GM19193 (cell line): ENCODE data around the gene FOXK1.

Experiments
- POLR2A ChIP-seq: IDR thresholded peaks from 4 replicates; pipeline ENCODE4 v1.6.1; 2011; ENCODE audit not compliant: insufficient read depth, insufficient read length; ENCODE audit errors: extremely low read depth

FOXK1 gene

DNA sequence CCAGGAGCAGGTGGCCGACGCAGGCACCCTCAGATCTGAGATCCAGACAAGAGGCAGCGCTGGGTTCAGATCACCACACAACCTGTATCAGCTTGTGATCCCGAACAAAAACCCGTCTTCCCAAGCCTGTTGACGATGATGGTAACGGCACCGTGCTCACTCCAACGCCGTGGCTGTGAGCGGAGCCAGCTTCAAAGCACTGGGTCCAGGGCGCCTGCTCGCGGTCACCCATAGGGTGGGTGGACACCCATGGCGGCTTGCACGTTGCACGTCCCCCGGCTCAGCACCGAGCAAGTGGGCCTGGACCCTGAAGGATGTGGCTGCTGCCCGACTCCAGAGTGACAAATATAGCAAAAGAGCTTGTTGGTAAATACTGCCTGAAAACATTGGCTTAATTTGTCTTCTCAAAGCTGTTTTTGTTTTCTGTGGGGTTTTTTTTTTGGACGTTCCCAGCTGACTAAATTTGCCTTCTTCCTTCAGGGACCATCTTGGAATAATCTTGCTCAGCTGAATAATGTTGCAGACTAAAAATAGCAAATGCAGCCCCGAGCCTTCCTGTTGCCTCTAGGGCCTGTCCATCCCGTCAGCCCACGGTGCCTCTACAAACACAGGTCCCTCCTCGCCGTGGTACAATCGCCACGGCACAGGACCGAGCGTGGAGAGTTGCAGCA is 41.0 kb downstream of the FOXK1 start:
- no peak for TF ChIP-seq POLR2A

DNA sequence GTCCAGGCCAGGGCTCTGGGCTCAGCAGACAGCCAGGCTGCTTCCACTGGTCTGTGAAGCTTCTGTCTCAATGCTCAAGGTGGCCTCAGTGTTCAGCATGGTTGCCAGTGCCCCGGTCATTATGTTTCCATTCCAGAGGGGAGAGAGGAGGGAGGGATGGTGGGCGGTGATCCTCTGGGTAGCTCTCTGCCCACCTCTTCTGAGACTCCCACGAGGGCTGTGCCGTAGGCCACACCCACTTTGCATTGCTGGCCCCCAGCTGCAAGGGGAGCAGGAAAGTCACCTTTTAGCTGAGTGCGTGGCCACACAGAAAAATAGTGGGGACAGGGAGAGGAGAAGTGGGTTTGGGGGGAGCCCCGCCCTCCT is 42.5 kb downstream of the FOXK1 start:
- no peak for TF ChIP-seq POLR2A

DNA sequence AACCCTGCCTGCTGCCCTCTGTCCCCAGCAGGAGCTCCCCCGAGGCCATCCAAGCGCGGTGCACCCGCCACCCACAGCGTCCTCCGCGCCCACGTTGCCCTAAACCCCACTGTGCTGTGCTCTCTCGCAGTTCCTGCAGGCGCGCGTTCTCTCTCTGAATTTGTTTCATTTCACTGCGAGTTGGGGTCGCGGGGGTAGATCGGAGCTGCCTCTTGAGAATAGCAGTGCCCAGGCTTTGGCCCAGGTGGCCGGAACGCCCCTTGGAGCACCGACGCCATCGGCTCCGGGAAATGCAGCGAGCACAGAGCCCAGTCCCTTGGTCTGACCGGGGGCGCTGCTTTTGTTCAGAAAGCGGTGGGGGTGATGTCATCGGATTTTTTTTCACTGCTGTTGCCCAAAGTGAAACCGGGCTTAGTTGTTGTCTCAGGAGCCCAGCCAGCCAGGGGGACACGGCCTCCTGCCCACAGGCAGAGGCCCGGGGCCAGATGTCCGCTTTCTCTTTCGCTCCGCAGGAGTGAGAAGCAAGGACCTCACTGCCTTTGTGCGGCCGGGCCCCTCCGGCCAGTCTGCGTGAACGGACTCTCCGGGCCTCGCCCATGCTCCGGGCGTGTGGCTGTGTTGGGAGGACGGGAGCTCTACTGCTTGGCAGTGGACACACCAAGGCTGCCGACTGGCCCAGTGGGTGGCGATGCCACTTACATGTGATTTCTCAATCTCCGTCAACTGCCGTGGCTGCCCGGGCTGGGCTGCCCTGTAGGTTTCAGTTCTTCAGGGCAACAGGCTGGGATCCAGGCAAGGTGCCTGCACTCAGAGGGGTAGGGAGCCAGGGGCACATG is 43.1 kb downstream of the FOXK1 start:
- peak; percentile 44 for TF ChIP-seq POLR2A

DNA sequence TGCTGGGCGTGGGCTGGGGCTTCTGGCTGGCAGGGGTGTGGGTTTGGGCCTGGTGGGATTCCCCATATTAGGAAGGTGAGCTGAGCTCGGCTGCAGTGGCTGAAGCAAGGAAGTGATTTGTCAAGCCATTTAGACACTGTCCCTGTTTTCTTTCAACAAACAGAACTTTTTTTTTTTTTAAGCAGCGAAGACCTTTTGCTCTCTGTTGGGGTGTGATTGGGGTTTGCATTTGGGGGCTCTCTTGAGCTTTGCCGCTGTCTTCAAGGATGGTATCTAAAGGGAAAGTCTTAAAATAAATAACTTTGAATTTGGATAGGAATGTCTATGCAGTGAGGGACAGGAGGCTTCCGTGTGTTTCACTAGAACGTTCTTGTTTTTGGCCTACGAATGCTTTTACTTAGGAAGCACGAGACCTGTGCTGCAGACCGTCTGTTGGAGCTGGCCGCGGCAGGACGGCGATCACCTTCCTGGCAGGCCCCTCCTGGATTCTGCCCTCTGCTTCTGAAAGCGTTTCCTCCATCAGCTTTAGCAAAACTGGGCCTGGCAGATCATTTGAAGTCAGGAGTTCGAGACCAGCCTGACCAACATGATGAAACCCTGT is 43.9 kb downstream of the FOXK1 start:
- no peak for TF ChIP-seq POLR2A

DNA sequence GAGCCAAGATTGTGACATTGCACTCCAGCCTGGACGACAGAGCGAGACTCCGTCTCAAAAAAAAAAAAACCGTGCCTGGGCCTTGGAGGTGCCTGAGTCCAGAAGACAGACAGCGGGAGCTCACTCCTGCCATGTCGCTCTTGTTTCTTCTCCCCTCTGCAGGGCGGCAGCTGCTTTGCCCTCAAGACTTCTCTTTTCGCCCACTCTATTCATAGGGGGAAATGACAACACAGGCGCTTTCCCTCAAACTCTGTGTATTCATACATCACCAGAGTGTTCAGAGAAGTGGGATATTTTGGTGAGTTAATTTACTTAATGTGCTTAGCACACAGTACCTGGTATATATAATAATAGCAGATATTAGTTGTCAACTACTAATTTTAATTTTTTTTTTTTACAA is 44.5 kb downstream of the FOXK1 start:
- TF ChIP-seq POLR2A: no peak

DNA sequence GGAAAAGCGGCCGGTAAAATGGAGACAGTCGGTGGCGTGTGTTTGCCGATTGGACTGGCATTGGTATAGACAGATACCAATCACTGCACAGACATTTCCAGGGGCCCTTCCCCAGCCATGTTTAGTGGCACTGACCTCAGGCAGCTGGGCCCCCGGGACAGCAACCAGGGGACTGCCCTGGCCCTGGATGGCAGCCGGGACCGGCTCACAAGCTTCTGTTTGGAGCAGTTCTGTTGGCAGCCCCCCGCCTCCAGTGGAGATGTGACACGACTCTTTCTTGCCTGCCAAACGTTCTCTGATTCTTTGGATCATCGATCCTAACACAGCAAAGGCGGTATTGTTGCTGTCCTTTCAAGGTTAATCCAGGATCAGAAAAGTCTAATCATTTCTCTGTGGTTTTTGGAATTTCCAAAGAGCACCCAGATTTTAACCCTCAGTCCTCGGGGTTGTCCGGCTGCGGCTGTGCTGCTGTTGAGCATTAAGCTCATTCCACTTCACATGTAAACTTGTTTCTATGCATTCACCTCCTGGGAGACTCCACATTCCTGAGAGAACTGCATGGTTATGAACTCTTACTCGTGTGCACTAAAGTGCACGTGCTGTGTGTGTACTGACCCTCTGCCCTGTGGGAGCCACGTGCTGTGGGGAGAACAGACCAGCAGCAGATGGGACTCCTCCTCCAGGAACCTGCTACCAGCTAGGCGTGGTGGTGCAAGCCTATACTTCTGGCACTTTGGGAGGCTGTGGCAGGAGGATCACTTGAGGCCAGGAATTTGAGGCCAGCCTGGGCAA is 46.0 kb downstream of the FOXK1 start:
- TF ChIP-seq POLR2A: no peak

DNA sequence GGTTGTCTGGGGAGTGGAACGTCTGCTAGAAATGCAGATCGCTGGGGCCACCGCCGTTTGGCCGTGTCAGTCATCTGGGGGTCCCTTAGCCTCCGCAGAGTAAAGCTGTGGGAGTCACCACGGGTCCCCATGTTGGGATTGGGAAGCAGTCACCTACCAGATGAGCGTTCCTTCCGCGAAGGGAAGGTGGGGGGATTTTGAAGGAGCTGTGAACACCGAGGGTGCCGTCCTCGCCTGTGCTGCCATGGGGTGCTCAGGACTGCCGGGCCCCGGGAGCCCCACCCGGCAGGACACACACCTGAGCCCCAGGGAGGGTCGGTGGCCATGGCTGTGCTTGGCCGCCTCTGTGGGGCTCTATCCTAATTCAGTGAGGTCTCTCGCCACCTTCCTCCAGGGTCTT is 47.2 kb downstream of the FOXK1 start:
- TF ChIP-seq POLR2A: no peak

DNA sequence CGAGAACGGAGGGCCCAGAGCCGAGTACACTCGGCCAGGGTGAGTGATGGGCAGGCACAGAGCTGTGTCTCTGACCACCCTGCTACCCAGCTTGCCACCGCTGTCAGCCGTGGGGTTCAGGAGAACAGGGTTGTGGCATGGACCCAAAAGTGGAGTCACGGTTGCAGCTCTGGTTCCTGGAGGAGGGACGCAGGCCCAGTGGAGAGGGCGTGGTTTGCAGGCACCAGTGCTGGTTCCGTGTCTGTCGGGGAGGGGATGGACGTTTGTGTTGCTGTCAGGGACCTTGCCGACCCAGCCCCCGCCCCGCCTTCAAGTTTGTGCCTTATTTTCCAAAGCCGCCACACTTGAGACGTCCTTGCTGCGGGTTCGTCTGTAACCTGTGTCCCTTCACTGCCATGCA is 48.2 kb downstream of the FOXK1 start:
- TF ChIP-seq POLR2A: no peak

DNA sequence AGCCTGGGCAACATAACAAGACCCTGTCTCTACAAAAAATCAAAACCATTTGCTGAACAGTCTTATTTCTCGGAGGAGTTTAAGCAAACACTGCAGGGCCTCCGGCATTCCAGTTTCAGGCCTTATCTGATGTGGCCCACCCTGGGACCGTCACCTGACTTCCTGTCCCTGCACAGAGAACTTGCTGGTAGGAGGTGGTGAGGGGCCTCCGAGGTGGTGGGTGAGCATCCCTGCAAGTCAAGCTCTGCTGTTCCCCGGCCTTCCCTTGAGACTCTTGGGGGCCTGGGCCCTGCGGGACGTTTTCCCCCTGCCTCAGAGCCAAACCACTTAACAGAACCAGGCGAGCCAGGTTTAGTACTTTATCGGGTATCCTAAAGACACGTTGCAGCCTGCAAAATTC is 48.9 kb downstream of the FOXK1 start:
- TF ChIP-seq POLR2A: no peak

DNA sequence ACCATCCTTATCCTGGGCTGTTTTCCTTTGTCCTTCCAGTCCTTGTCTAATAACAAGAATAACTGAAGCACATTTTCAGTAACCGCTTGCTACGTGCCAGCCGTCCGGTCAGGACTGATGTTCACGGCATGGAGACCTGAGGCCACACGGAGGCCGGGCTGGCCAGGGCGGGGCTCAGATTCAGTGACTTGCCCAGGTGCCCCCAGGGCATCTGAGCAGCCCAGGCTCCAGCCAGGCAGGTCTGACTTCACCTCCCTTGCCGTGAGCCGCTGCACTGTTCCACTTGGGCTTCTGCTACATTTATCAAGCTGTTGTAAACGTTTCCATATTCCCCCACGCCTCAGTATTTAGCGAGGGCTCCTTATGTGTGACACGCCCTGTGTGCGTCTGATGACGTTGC is 49.7 kb downstream of the FOXK1 start:
- TF ChIP-seq POLR2A: no peak

DNA sequence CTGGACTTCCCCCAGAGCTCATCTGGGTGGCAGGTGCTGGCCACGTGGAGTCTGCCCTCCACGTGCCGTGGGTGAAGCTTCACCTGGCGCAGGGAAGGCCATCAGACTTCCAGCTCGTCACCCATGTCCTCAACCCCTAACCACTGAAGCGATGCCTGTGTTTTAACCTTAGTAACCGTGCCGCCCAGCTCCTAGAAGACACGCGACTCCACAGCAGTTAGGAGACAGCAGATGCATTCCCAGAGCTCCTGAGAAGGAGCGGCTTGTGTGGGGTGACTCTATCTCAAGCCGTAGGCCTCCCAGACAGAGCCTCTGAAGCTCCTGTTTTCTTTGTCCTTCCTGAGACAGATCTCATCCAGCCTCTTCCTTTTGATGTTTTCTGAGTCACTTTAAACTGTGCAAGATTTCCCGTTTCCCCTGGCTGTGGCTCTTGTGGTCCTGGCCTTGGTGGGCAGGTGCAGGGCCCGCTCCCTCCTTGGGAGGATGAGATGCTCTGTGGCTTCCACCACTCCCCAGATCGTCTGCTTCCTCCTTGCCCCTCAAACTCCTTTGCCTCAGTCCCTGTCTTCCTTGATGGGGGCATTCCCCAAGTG is 51.9 kb downstream of the FOXK1 start:
- TF ChIP-seq POLR2A: no peak

DNA sequence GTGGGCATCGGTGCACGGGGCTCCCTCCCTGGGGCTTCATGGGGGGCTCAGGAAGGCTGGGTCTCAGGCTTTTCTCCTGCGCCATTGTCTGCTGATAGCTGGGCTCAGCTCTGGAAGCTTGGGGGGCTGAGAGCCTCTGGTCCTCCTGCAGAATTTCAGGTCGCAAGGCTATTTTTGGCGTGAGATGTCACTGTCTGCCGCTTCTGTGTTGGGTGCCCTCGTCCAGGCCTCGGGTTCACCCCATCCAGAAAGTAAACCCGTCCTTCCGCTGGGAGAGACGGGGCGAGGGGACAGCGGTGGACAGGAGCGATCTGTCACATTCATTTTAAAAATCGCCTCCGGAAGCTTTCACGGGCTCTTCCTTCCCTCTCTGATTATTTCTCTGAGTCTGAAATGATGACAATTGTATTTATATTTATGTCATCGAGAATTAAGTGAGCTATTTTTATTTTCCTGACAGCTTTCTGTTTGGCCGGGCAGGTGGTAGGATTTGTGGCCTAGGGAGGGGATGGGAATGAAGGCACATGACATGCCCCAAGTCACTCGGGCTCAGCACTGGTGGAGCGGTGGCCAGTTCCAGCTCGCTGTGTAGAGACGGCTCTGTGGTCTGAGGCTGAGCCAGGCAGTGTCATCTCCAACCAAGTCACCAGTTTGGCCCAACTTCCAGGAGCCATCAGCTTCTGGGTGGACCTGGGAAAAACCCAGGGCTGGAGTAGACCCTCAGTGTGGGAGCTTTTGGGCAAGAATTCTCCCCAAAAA is 52.7 kb downstream of the FOXK1 start:
- no peak for TF ChIP-seq POLR2A

DNA sequence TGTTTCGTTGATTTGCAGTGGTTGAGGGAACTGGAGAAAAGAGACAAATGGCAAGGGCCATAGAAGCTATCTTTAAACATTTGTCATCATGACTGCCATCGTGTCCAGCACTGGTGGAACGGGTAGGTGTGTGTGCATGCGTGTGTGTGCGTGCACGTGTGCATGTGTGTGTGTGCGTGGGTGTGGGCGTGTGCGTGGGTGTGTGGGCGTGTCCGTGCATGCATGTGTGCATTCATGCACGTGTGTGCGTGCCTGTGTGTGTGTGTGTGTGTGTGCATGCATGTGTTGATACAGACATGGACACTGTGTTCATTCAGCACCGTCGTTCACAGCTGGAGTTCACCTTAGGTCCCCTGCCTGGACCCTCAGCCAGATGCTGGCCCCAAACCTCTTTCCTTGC is 55.2 kb downstream of the FOXK1 start:
- TF ChIP-seq POLR2A: no peak
